ENCODE measurements around the gene USP38. TPM values are rescaled to one million over a fixed set of nuclear protein-coding genes. Genes with fewer than 3 reads are reported as not detected.

Gene USP38
- total RNA-seq, 1 donor from 2014 or later: 11.4 TPM

GRCh38 chr4:143207555-143207954, 22.8 kb downstream of the USP38 start:
- no peaks in the 10 kb centered on the region for H3K4me1 Mint-ChIP-seq
- Histone ChIP-seq H3K9ac (no peak overlapping the region), H3K4me2 (no peak overlapping the region), H3K27me3 (no peaks in the 10 kb centered on the region), H3K4me1 (no peaks in the 10 kb centered on the region), H3F3A (ENCODE audit: low read depth) (no peaks in the 10 kb centered on the region), H3K36me3 (peaks cover 6% of the 10 kb centered on the region), H3K27ac (no peak overlapping the region), H3K79me2 (ENCODE audit: low read depth) (no peaks in the 10 kb centered on the region), H3K4me3 (no peak overlapping the region), H2AFZ (replicated peaks) (no peak overlapping the region), H4K20me1 (ENCODE audit: low read depth) (no peaks in the 10 kb centered on the region), H3K9me3 (ENCODE audit: low read depth) (no peaks in the 10 kb centered on the region)
- H3K4me3 Mint-ChIP-seq: no peak overlapping the region
- H3K27me3 Mint-ChIP-seq (ENCODE audit: insufficient read depth, low read depth): peaks cover 2% of the 10 kb centered on the region
- no peak overlapping the region for H3K27ac Mint-ChIP-seq
- no peak for DNase-seq (ENCODE audit: low spot score)
- TF ChIP-seq EZH2phosphoT487 (IDR thresholded peaks at IDR 0.05) (no peak), EZH2 (IDR thresholded peaks at IDR 0.05) (no peak)
- TF ChIP-seq, protein P1, sequence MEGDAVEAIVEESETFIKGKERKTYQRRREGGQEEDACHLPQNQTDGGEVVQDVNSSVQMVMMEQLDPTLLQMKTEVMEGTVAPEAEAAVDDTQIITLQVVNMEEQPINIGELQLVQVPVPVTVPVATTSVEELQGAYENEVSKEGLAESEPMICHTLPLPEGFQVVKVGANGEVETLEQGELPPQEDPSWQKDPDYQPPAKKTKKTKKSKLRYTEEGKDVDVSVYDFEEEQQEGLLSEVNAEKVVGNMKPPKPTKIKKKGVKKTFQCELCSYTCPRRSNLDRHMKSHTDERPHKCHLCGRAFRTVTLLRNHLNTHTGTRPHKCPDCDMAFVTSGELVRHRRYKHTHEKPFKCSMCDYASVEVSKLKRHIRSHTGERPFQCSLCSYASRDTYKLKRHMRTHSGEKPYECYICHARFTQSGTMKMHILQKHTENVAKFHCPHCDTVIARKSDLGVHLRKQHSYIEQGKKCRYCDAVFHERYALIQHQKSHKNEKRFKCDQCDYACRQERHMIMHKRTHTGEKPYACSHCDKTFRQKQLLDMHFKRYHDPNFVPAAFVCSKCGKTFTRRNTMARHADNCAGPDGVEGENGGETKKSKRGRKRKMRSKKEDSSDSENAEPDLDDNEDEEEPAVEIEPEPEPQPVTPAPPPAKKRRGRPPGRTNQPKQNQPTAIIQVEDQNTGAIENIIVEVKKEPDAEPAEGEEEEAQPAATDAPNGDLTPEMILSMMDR (IDR thresholded peaks at IDR 0.05): peak; percentile 38
- H3K9me3 Mint-ChIP-seq: no peaks in the 10 kb centered on the region
- peaks cover 7% of the 10 kb centered on the region for H3K36me3 Mint-ChIP-seq

DNA sequence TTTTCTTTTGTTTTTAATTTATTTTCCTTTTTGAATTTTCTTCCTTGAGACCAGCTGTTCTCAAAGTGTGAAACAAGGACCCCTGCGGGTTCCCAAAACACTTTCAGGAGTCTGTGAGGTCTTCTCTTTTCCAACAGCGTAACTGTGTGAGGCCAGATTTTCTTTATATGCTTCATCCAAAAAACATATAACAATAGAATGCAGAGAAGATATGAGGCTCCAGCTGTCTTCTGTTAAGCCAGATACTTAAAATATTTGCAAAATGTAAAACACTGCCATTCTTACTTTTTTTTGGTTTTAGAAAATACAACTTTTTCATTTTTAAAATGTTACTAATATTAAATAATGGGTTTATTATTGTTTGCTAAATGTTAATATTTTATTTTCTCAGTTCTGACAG, 27.8 kb downstream of the USP38 start:
- Histone ChIP-seq H3F3A (ENCODE audit: low read depth) (no peaks in the 10 kb centered on the region), H3K4me3 (no peak overlapping the region), H3K36me3 (peaks cover 5% of the 10 kb centered on the region), H3K79me2 (ENCODE audit: low read depth) (no peaks in the 10 kb centered on the region), H2AFZ (replicated peaks) (no peak overlapping the region), H3K4me1 (no peaks in the 10 kb centered on the region), H3K9me3 (ENCODE audit: low read depth) (no peaks in the 10 kb centered on the region), H3K27ac (no peak overlapping the region), H3K27me3 (no peaks in the 10 kb centered on the region), H3K9ac (no peak overlapping the region), H3K4me2 (no peak overlapping the region), H4K20me1 (ENCODE audit: low read depth) (no peaks in the 10 kb centered on the region)
- Mint-ChIP-seq H3K9me3 (no peaks in the 10 kb centered on the region), H3K36me3 (peaks cover 4% of the 10 kb centered on the region), H3K27ac (no peak overlapping the region), H3K4me3 (no peak overlapping the region), H3K27me3 (ENCODE audit: insufficient read depth, low read depth) (no peaks in the 10 kb centered on the region), H3K4me1 (no peaks in the 10 kb centered on the region)
- TF ChIP-seq EZH2 (IDR thresholded peaks at IDR 0.05) (no peak), EZH2phosphoT487 (IDR thresholded peaks at IDR 0.05) (no peak)
- TF ChIP-seq, protein P1 (IDR thresholded peaks at IDR 0.05): no peak
- no peak for DNase-seq (ENCODE audit: low spot score)

- H3K4me3 Mint-ChIP-seq: no peak overlapping the region
- DNase-seq (ENCODE audit: low spot score): no peak
- no peaks in the 10 kb centered on the region for H3K27me3 ChIP-seq
Measured at GRCh38 chr4:143215873-143216272, 31.2 kb downstream of the USP38 start.

More at GRCh38 chr4:143215873-143216272, 31.2 kb downstream of the USP38 start:
- H3K36me3 ChIP-seq: peaks cover 5% of the 10 kb centered on the region
- H3K4me2 ChIP-seq: no peak overlapping the region
- H3K27ac ChIP-seq: no peak overlapping the region
- no peaks in the 10 kb centered on the region for H3K9me3 ChIP-seq (ENCODE audit: low read depth)
- H3F3A ChIP-seq (ENCODE audit: low read depth): no peaks in the 10 kb centered on the region
- Mint-ChIP-seq H3K27me3 (ENCODE audit: insufficient read depth, low read depth) (no peaks in the 10 kb centered on the region), H3K36me3 (peaks cover 4% of the 10 kb centered on the region), H3K4me1 (no peaks in the 10 kb centered on the region), H3K27ac (no peak overlapping the region), H3K9me3 (no peaks in the 10 kb centered on the region)
- H3K4me1 ChIP-seq: no peaks in the 10 kb centered on the region
- H3K9ac ChIP-seq: no peak overlapping the region
- no peaks in the 10 kb centered on the region for H4K20me1 ChIP-seq (ENCODE audit: low read depth)
- H3K79me2 ChIP-seq (ENCODE audit: low read depth): no peaks in the 10 kb centered on the region
- no peak overlapping the region for H3K4me3 ChIP-seq
- H2AFZ ChIP-seq (replicated peaks): no peak overlapping the region
- TF ChIP-seq EZH2 (IDR thresholded peaks at IDR 0.05) (no peak), EZH2phosphoT487 (IDR thresholded peaks at IDR 0.05) (no peak)
- TF ChIP-seq, protein P1 (IDR thresholded peaks at IDR 0.05): no peak
